A549 (cell line): ENCODE data around the gene LIN7A.

Source experiments
- ESRRA ChIP-seq: fragments of 150-350 bp; IDR thresholded peaks from 2 replicates; pipeline ENCODE4 v1.6.1; 2014; ENCODE audit warnings: mild to moderate bottlenecking, low read length, borderline replicate concordance
- JUN ChIP-seq, 2 experiments: fragments of >200 bp; sonication (Bioruptor Twin); formaldehyde crosslinking; IDR thresholded peaks; 2 replicates in 1 of 2; 3 replicates in 1 of 2; pipeline ENCODE4 v1.6.1; 2016 to 2017
- NPAS2 ChIP-seq: fragments of 250-450 bp; sonication (Bioruptor Pico); IDR thresholded peaks from 2 replicates; pipeline ENCODE4 v1.8.0; 2022; ENCODE audit warnings: mild to moderate bottlenecking, moderate library complexity, borderline replicate concordance
- TF ChIP-seq, protein P1 (sequence below): IDR thresholded peaks from 2 replicates; pipeline ENCODE4 v1.6.1; 2012

DNA sequence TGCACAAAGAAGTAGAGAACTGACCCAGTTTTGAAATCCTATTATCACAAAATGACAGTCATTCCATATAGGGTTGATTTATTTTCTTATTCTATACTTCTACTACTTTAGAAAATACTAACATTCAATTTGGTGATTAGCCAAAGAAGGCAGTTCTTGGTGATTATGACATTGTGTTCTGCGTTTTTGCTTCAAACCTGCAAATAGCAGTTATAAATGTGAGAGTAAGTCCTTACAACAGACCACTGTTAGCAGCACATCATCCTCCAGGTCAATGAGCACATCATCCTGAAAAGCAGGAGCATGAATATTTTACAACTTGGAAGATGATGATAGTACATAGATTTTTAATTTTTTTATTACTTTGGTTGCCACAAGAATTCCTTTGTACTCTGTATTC is 53.1 kb downstream of the LIN7A start:
- TF ChIP-seq ESRRA: no peak
- TF ChIP-seq, protein P1, sequence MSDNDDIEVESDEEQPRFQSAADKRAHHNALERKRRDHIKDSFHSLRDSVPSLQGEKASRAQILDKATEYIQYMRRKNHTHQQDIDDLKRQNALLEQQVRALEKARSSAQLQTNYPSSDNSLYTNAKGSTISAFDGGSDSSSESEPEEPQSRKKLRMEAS: no peak
- no peak for TF ChIP-seq JUN (IDR thresholded peaks at IDR 0.05)
- TF ChIP-seq NPAS2 (CRISPR knock-in tag): no peak
